OCI-LY3 (cell line): Measurements from ENCODE around the gene HOXA6.

Source experiments
- EZH2phosphoT487 ChIP-seq: fragments of 200-600 bp; shearing (Covaris generic); IDR thresholded peaks from 2 replicates; pipeline ENCODE4 v1.6.1; 2018; ENCODE audit warnings: antibody characterized with exemption, mixed run types, low read depth
- TF ChIP-seq, protein P1 (sequence below): fragments of 200-600, 300-600 bp; sonication (generic); IDR thresholded peaks from 2 replicates; pipeline ENCODE4 v1.5.1; 2014; ENCODE audit warnings: antibody characterized with exemption, low read length, low read depth

DNA sequence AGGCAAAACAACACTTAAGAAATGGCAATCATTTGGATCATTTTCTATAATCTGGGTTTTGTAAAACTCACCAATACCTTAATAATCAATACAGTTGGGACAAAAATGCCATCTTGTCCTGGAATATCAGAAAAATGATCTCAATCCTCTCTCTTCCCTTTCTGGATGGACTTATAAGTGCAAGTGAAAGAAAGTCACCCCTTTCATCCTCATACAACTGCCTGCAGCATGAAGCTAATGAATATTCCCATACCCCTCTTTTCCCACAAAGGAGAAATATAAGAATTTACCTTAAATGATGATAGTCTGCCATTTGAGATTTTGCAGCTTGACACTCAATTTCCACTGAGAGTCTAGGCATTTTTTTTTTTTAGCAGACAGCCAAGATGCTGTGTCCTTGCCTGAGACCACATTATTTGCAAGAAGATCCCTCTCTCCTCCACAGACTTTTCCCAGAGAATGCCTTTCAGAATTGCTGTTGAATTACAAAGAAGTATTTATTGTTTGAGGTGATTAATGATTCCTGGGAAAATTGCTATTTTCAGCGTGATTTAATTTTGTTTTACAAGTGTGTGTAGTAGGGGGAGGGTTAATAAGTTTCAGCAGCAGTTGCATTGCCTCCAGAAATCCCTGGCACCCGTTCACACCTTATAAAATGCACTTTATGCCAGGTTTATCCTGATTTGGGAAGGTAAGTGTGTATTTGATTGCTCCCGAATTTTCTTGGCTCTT is 20.8 kb downstream of the HOXA6 start:
- TF ChIP-seq, protein P1, sequence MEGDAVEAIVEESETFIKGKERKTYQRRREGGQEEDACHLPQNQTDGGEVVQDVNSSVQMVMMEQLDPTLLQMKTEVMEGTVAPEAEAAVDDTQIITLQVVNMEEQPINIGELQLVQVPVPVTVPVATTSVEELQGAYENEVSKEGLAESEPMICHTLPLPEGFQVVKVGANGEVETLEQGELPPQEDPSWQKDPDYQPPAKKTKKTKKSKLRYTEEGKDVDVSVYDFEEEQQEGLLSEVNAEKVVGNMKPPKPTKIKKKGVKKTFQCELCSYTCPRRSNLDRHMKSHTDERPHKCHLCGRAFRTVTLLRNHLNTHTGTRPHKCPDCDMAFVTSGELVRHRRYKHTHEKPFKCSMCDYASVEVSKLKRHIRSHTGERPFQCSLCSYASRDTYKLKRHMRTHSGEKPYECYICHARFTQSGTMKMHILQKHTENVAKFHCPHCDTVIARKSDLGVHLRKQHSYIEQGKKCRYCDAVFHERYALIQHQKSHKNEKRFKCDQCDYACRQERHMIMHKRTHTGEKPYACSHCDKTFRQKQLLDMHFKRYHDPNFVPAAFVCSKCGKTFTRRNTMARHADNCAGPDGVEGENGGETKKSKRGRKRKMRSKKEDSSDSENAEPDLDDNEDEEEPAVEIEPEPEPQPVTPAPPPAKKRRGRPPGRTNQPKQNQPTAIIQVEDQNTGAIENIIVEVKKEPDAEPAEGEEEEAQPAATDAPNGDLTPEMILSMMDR, result no peak
- TF ChIP-seq EZH2phosphoT487, result no peak
